Measurements from ENCODE around the gene NAALADL1.

GRCh38 chr11:65019824-65020223, 38.5 kb downstream of the NAALADL1 start:
- TF ChIP-seq EZH2phosphoT487 (IDR thresholded peaks at IDR 0.05; ENCODE audit: borderline replicate concordance, low read depth, low read length), result no peak
- TF ChIP-seq CTCF (conservative IDR thresholded peaks at IDR 0.05; ENCODE audit: low read length), result no peak
